Neutrophil (primary cell): ENCODE results near the gene ADCY4.

ENCODE experiments used
- H3K27ac ChIP-seq: fragments of 200-600 bp; sonication (generic); 2 replicates; pipeline ENCODE4 v1.5.1; 2016; ENCODE audit warnings: mild to moderate bottlenecking, moderate library complexity
- H3K27me3 ChIP-seq: fragments of 200-600 bp; sonication (generic); 2 replicates; pipeline ENCODE4 v1.6.0; 2016; ENCODE audit warnings: mild to moderate bottlenecking
- H3K36me3 ChIP-seq: fragments of 200-600 bp; sonication (generic); 2 replicates; pipeline ENCODE4 v1.5.1; 2017
- H3K4me1 ChIP-seq, 2 experiments: fragments of 200-600 bp in 1 of 2; sonication (generic) in 1 of 2; 1 replicate in 1 of 2; 2 replicates in 1 of 2; pipeline versions ENCODE4 v1.5.1 to v1.6.1; 2013 to 2016; ENCODE audit warnings: low read depth in 1 of 2, low read length in 1 of 2, mild to moderate bottlenecking in 1 of 2, moderate library complexity in 1 of 2; ENCODE audit not compliant: control insufficient read depth in 1 of 2, insufficient read depth in 1 of 2
- H3K4me3 ChIP-seq, 2 experiments: fragments of 200-600 bp in 1 of 2; sonication (generic) in 1 of 2; 1 replicate in 1 of 2; 2 replicates in 1 of 2; pipeline ENCODE4 v1.5.1; 2013 to 2016; ENCODE audit warnings: low read depth in 1 of 2, low read length in 1 of 2, mild to moderate bottlenecking in 1 of 2, moderate library complexity in 1 of 2
- H3K9me3 ChIP-seq: fragments of 200-600 bp; sonication (generic); 2 replicates; pipeline ENCODE4 v1.5.1; 2016
- CTCF ChIP-seq: fragments of 200-600 bp; sonication (generic); IDR thresholded peaks from 2 replicates; pipeline ENCODE4 v1.5.1; 2016; ENCODE audit warnings: antibody characterized with exemption

Gene ADCY4

GRCh38 chr14:24365600-24366412 lies 30.9 kb upstream of the ADCY4 start:
- Histone ChIP-seq H3K27ac (no peak overlapping the region), H3K4me1 (peaks cover 16 to 36% of the 10 kb centered on the region in 2 experiments)
- no peak for TF ChIP-seq CTCF

GRCh38 chr14:24364841-24365240 lies 30.0 kb upstream of the ADCY4 start:
- Histone ChIP-seq H3K27ac (no peak overlapping the region), H3K27me3 (peaks cover 88% of the 10 kb centered on the region), H3K9me3 (no peaks in the 10 kb centered on the region), H3K4me3 (no peak overlapping the region), H3K4me1 (peaks cover 16 to 36% of the 10 kb centered on the region in 2 experiments), H3K36me3 (no peaks in the 10 kb centered on the region)
- no peak for TF ChIP-seq CTCF

More at GRCh38 chr14:24365600-24366412, 30.9 kb upstream of the ADCY4 start:
- Histone ChIP-seq H3K27me3 (peaks cover 98% of the 10 kb centered on the region), H3K36me3 (no peaks in the 10 kb centered on the region), H3K4me3 (peak overlapping the region in 1 of 2 experiments; percentile 52), H3K9me3 (no peaks in the 10 kb centered on the region)

- no peak for TF ChIP-seq CTCF
- Histone ChIP-seq H3K27ac (no peak overlapping the region), H3K4me1 (peaks cover 16 to 30% of the 10 kb centered on the region in 2 experiments), H3K27me3 (peaks cover 74% of the 10 kb centered on the region), H3K36me3 (no peaks in the 10 kb centered on the region), H3K9me3 (no peaks in the 10 kb centered on the region), H3K4me3 (no peak overlapping the region)
These were observed 28.5 kb upstream of the ADCY4 start for GRCh38 chr14:24363401-24363800.

GRCh38 chr14:24362241-24362960 lies 27.5 kb upstream of the ADCY4 start:
- Histone ChIP-seq H3K27ac (no peak overlapping the region), H3K4me1 (peaks cover 15 to 20% of the 10 kb centered on the region in 2 experiments), H3K36me3 (no peaks in the 10 kb centered on the region), H3K9me3 (no peaks in the 10 kb centered on the region), H3K27me3 (peaks cover 64% of the 10 kb centered on the region), H3K4me3 (no peak overlapping the region)
- no peak for TF ChIP-seq CTCF

GRCh38 chr14:24361326-24361725 lies 26.5 kb upstream of the ADCY4 start:
- no peak overlapping the region for H3K27ac ChIP-seq
- no peak for TF ChIP-seq CTCF

More at GRCh38 chr14:24361326-24361725, 26.5 kb upstream of the ADCY4 start:
- no peaks in the 10 kb centered on the region for H3K9me3 ChIP-seq
- H3K4me1 ChIP-seq: peaks cover 5 to 9% of the 10 kb centered on the region in 2 experiments
- peaks cover 53% of the 10 kb centered on the region for H3K27me3 ChIP-seq
- no peaks in the 10 kb centered on the region for H3K36me3 ChIP-seq
- H3K4me3 ChIP-seq: no peak overlapping the region
